Esophagus mucosa (tissue), 1 donor: Measurements from ENCODE around the gene DSG2. TPM values are rescaled to one million over a fixed set of nuclear protein-coding genes. Genes with fewer than 3 reads are reported as not detected.
A peak's percentile ranks its signal among the peaks of the same experiment; 100 is the strongest.
"Not testable (repeated sequence)": the region's sequence is repeated elsewhere in the genome, so short reads cannot be mapped to it uniquely, and the experiment has no call there.

ENCODE experiments used
- ATAC-seq: fragments of 200-7000 bp; cut with Tn5 transposase; one replicate; pipeline ENCODE4 v1.9.1; 2020
- total RNA-seq: library from RNA; stranded (reverse); gene quantifications from one replicate; pipeline ENCODE4 v1.2.4, GENCODE V29; 2023
- donor health status: DM: yes; HTN: yes; CAD: no.

Gene DSG2
- total RNA-seq, 1 donor from 2014 or later: 22.4 TPM

DNA sequence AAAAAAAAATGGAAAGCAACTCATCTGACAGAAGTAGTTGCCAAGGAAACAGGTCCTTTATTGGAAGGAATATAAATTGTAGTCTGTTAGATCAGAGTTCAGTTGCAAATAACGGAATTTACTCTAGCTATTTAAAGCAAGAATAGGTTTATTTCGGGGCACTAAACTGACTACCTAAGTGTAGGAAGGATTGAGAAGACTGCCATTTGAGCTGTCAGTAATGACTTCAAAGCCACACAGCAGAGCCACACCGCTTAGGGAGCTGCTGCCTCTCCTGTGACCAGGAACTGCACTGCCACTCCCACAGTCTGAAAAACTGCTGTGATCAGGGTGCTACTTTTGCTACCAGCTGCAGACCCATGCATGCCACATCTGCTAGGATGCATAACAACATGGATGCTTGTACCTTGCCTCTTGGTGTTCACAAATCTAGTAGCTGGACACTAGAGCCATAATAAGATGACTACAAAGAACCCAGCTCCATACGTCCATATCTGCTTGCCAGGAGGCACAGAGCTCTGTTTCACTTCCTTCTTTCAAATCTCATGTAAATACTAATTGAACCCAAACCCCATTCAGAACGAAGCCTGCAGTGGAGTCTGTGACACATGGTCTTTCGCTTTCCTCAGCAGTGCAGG, 2.2 kb downstream of the DSG2 start:
- no peak for ATAC-seq

DNA sequence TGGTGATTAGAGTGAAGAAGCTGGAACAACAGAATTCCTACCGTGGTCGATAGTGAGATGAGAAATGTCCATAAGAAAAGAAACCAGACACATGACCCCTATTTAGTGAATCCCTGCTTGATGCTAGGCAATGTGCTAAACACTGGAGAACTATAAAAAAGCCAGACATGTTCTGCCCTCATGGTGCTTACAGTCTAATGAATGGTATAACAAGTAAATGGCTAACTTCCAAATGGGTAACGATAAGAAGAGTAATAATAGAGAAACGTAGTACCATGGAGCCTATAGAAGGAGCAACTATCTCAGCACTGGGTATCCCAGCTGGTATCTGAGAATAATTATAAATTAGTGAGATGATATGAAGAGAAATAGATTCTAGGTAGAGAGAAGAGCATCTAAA, 5.0 kb downstream of the DSG2 start:
- ATAC-seq: no peak

DNA sequence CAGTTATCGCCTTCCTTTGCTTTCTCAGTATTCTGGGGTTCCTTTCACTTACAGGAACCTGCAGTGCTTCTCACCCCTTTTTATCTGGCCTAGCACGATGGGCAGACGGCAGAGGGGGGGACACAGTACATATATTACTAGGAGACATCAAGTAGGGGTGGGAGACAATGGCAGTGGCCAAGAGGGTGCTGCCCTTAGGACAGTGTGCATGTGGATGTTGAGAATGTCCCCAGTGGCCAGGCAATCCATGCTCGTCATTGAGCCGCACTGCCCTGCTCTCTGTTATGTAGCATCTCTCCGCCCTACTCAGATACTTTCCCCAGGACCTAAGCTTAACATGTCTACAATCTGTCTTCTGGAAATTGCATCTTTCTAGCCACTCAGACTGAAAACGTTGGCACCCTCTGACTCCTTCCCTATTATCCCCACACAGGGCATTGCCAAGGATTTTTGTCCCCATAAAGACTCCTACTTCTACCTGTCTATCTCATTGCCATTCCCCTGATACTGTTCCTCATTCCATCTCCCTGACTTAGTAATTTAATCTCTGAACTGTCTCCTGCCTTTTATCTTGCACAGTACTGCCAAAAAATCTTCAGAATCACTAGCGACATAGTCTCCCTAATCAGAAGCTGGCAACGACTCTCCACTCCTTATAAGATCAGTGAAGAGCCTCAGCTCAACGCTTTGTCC, 6.6 kb downstream of the DSG2 start:
- ATAC-seq: no peak

DNA sequence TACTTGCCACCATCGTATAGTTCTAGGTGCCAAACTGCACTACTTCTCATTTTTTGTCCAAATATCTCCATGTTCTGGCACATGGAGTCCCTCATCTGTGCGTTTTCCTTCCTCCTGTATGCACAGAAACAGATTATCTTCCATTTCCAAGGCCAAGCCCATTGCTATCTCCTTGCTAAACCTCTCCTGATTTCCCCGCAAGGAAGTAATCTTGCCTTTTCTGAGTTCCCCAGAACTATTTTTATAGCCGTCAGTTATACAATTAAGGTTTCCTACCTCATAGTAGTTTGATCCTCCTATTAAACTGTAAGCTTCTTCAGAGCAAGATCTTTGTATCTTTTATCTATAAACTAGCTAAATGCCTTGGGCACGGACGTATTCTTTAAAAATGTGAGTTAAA, 7.2 kb downstream of the DSG2 start:
- no peak for ATAC-seq

DNA sequence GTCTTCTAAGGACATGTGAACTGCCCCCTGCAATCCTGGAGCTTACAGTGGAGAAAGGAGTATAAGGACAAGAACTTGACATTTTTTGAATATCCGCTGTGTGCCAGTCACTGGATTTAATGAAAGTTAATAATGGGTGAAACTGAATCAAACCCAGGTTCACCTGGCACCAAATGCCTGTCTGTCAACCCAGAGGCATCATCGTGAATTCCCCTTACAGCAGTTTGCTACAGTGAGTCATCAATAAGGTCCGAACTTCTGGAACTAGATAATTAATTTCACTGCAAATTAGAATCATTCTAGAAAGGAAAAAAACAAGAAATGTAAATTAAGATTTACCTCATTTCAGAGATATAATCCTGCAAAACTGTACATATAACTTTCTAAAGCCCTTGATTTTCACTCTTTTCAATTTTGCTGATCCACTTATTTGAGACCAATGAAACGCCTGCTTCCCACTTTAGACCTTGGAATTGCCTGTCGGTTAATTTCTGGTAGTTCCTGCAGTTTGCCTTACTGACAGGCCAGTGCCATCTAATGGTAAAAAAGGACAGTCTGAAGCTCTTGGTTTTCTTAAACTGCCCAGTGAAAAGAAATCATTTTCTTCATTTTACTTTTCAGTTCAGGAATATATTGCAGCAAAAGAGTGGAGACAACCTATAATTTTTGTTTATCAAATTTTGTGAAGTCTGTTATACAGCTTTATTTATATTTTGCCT, 8.2 kb downstream of the DSG2 start:
- ATAC-seq: no peak

DNA sequence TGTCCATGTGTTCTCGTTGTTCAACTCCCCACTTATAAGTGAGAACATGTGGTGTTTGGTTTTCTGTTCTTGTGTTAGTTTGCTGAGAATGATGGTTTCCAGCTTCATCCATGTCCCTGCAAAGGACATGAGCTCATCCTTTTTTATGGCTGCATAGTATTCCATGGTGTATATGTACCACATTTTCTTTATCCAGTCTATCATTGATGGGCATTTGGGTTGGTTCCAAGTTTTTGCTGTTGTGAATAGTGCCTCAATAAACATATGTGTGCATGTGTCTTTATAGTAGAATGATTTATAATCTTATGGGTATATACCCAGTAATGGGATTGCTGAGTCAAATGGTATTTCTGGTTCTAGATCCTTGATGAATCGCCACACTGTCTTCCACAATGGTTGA, 9.1 kb downstream of the DSG2 start:
- ATAC-seq: not testable (repeated sequence)

DNA sequence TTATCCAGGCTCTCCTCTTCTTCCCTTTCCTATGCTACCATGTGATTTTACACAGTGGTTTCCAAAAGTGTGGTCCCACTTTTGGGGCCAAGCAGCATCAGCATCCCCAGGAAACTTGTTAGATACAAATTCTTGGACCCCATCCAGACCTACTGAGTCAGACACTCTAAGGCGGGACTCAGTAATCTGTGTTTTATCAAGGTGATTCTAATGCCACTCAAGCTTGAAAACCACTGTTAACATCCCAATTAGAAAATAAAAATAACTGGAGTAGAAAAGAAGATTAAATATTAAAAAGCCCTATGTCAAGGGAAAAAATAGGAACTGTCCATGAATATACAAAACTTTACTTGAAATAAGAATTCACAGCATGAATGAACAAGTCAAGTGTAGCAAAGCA, 10.8 kb downstream of the DSG2 start:
- no peak for ATAC-seq

DNA sequence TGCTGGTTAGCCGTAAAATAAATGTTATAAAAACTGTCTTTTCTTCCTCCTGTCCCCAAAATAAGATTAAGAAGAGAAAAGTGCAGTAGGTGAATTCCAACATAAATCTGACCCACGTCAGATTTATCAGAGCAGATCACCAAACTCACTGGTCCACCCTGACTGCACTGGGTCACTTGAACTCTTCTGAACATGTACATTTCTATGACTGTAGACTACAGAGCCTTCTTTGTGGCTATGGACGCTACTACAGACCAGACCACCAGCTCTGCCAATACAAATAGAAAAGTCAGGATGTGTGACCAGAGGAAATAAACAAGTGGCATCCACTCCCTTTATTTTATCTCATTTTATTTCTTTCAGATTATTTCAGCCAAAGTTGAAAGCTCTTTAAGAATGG, 11.6 kb downstream of the DSG2 start:
- ATAC-seq: no peak

DNA sequence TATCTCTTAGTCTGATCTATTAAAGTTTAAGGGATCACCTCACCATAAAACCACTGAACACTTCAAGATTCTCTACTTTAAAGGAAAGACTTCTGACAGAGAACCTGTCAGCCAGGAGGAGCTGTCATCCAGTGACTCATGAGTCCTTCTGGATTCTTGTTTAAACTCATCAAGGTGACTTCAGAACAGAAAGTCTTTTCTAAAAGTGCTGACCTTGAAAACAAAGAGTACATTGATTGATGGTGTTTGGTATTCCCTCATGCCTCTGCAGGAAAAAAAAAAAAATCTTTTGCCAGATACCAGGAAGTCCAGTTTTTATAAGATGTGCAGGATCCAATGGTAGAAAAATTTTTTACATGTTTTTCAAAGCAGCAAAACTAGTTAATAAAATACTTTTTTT, 12.3 kb downstream of the DSG2 start:
- ATAC-seq: peak; percentile 70

DNA sequence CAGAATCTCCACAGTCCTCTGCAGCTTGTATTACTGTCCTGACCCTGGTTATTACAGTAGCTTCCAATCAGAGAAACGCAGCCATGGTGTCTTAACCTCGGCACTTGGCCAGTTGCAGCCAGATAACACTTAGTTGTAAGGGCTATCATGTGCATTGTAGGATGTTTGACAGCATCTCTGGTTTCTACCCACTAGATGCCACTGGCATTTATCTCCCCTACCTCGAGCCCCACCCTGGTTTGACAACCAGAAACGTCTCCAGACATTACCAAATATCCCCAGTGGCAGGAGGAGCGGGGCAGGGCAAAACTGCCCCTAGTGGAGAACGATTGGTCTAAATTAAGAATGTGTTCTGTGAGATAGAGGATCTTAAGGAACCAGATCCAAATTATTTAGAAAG, 13.1 kb downstream of the DSG2 start:
- peak; percentile 25 for ATAC-seq

DNA sequence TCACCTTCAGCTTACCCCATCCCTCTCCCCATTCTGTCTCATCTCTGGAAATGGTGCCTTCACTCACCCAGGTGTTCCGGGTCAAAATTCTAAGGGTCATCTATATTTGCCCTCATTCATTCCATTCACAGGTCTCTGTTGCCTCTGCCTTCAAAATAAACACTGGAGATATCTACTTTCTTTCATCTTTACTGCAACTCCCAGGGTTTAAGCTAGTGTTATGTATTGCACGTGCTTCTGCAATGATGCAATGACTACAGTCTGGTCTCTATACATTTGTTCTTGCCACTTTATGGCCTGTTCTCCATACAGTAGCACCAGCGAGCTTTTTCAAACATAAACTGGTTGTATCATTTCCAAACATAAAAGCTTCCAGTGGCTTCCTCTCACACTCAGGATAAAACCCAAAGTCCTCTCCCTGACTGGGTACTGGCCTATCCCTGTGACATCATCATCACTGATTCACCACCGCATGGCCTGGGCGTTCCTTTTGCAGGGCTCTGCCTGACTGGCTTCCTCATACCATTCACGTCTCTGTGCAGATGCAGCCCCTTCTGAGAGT, 14.3 kb downstream of the DSG2 start:
- ATAC-seq: peak; percentile 94

DNA sequence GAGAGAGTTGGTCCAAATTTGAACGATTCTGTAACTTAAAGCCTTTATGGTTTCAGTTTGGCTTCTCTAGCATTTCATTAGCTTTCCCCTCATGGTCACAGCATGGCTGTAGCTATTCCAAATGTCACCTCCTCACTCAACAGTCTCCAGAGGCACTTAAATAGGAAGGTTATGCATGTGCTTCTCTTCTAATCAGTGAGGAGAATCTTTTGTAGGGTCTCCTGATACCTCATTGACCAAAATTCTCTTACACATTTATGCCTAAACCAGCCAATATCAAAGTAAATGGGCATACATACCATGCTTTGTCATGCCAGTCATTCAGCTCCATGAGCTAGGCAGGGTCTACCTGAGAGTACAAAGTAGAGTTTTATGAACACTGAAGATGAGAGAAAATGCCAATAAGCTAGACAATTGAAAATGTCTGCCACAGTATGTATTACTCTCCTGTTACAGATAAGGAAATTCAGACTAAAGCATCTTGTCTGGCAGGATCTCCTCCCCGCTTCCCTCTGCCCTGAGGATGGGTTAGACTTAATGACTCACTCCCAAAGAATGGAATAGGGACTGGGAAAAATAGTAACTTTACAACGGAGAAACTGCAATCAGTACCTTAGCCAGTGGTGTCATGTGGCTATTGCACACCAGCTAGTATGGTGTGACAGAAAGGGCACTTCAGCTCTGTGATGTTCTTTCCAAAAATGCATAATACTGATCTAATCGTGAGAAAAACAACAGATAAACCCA, 15.4 kb downstream of the DSG2 start:
- ATAC-seq: peak; percentile 46

DNA sequence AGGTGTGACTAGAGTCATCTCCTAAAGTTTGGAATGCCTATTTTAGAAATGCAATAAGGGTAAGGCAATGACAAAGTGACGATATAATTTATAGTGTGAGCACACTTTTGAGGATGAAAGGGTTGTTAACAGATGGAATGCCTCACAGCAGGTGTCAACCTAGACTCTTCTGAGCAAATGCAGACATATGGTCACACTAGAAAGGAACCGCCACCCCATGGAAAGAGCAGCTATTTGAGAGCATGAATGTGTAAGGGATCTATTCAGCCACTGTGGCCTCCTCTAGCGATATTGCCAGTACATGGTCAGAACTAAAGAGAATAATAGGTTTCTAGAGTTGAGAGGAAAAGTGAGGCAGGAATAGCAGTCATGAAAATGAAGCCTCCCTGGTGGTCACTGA, 18.5 kb downstream of the DSG2 start:
- ATAC-seq: no peak

DNA sequence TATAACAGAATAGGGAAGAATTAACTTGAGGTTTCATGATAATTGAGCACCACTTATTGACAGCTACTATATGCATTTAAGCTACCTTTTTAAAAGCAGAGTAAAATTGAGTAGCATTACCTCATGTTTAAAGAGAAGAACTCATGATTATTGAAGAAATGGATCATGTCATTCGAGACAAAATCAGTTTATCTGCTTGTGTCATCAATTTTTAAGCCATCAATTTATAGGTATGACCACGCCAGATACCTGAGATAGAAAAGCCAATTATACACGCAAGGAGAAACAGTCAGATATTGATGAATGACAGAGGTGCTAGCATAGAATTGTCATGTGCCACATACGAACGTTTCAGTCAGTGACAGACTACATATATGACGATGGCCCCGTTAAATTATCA, 28.4 kb downstream of the DSG2 start:
- no peak for ATAC-seq

DNA sequence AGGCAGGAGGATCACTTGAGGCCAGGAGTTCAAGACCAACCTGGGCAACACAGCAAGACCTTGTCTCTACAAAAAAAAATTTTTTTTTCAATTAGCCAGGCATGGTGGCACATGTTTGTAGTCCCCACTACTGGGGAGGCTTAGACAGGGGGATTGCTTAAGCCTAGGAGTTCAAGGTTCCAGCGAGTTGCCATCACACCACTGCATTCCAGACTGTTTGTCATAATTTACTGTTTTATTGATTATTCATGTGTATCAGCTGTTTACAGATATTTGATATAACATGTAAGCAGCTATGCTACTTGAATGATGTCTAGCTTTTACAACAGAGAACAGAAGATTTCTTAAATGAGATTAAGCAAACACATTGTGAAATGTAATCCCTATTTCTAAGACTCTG, 35.3 kb downstream of the DSG2 start:
- ATAC-seq: no peak

DNA sequence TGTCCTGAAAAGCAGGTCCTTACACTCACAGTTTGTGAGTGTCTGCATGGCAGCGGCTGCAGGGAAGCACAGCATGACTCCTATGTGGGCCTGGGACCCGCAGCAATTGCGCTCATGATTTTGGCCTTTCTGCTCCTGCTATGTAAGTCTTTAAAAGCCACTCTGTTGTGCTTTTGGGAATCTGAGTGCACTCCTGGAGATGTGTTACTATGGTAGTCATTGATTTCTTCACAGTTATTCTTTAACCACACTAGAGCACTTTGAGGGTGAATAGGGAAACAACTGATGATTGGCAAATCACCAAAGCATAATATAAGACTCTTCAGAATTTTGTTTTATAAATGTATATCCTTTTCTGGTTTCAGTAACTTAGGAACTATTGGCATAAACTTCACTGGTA, 40.9 kb downstream of the DSG2 start:
- ATAC-seq: no peak

DNA sequence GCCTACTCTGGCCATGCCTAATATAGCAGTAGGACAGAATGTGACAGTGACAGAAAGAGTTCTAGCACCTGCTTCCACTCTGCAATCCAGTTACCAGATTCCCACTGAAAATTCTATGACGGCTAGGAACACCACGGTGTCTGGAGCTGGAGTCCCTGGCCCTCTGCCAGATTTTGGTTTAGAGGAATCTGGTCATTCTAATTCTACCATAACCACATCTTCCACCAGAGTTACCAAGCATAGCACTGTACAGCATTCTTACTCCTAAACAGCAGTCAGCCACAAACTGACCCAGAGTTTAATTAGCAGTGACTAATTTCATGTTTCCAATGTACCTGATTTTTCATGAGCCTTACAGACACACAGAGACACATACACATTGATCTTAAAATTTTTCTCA, 48.5 kb downstream of the DSG2 start:
- ATAC-seq: no peak

DNA sequence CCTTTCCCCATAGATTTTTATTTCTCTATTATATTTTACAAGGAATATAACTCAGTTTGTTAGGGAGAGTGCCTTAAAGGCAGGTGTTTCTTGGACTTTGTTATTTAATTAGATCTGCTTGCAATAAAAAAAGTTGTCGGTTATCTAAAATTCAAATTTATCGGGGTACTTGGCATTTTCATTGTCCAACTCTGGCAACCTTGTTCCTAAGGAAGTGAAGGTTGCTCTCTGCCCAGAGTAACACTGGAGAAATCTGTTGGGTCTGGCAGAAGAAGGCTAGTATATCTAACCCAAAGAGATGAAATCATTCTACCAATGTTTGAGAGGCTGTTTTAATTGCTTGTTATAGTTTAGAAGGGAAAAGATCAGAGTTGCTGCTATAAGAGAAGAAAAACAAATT, 50.9 kb downstream of the DSG2 start:
- ATAC-seq: no peak

DNA sequence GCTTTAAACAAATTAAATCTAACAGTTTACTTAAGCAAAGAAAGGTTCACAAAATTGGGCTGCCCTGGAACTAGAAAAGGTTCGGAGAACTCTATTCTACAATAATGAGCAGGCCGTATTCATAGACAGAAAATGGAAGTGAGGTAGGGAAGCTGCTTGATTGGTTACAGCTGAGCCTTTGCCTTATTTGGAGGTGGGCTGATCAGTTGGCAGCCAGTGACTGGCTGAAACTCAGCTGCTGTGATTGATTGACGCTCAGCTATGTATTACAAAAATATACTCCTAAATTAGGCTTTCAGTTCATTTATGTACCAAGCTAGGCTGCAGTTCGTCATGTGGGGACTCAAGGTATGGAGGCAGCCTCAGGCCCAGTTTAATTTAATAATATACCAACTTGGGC, 51.4 kb downstream of the DSG2 start:
- no peak for ATAC-seq

DNA sequence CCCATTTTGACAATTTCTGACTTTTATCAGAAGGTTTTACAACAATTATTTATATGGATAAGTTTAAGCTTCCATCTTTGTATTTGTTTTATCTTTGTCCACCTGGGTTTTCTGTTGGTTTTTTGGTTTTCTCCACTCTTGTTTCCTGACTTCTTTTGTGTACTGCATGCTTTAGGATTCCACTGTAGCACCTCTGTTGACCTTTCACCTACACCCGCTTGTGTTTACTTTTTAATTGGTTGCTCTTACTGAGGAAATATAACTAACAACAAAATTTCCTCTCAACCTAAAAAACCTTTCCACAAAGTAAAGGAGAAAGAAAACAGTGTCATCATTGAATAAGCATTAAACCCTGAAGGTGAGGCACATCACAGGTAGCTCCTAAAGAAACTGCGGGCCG, 53.9 kb downstream of the DSG2 start:
- no peak for ATAC-seq

DNA sequence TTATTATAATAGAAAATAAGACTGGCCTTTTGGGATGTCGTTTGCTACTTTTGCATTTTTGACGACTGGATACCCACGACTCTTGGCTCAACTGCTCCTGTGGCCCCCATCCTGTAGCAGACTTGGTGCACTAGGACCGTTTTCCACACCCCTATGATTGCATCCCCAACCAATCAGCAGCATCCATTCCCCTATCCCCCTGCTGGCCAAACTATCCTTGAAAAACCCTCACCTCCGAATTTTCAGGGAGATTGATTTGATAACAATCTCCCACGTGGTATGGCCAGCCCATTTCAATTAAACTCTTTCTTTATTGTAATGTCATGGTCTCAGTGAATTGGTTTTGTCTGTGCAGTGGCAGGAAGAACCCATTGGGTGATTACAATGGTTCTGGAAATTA, 55.8 kb downstream of the DSG2 start:
- ATAC-seq: no peak

DNA sequence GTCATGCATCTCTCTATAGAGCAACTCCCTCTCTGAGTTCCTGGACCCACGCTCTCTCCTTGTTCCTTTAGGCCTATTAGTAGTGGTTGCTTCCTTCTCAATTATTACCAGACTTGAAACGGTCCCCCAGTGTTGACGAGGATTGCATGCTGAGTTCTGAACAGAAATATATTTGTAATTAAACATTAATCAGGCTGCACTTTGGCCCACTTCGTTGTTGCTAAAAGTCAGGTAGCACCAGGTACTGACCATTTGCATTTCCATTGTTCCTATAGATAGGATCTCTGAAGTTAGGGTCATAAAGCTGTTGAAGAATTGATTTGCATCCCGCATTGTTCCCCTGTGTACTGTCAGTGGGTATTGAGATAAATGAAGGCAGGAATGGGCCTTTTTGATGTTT, 56.8 kb downstream of the DSG2 start:
- no peak for ATAC-seq
